Cardiac atrium fibroblast (primary cell): Measurements from ENCODE around the gene TMEM38A. TPM values are rescaled to one million over a fixed set of nuclear protein-coding genes. Genes with fewer than 3 reads are reported as not detected.

Experiments used
- total RNA-seq: library from RNA; depleted of rRNA; stranded (reverse); fragments of >200 nt; gene quantifications from 2 replicates; pipeline ENCODE4 v1.2.3, GENCODE V29; 2015

Gene TMEM38A, protein sequence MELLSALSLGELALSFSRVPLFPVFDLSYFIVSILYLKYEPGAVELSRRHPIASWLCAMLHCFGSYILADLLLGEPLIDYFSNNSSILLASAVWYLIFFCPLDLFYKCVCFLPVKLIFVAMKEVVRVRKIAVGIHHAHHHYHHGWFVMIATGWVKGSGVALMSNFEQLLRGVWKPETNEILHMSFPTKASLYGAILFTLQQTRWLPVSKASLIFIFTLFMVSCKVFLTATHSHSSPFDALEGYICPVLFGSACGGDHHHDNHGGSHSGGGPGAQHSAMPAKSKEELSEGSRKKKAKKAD
- total RNA-seq, result 0.97 and 5.1 TPM in 2 replicates

DNA sequence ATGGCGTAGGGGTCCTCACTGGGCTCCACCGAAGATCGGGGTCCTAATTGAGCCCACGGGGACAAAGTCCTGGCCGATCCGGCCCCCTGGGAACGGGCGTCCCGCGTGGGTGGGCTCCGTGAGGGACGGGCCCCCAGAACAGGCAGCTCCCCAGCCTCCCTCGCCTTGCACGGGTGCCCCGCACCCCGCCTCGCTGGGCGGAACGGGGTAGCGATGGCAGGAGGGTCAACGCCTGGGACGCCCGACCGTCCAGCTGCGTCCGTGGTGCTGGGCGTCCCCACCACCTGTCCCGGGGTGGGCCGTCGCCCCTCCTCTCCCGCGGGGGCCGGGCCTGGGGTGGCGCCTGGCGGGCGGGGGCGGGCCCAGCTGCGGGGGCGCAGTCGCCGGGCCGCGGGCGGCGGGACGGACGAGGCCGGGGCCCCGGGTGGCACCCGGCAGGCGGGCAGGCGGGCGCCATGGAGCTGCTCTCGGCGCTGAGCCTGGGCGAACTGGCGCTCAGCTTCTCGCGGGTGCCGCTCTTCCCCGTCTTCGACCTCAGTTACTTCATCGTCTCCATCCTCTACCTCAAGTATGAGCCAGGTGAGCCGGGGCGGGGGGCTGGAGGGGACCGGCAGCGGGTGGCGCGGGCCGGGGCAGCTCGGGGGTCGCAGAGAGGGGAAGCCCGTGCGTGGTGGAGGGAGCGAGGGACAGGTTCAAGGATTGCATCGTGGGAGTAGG lies at the start of gene TMEM38A:
Gene TMEM38A, plus strand, starts transcription at position 377 of the 717 bp plus-strand sequence. Its CDS starts 79 bp downstream, at position 456.

DNA sequence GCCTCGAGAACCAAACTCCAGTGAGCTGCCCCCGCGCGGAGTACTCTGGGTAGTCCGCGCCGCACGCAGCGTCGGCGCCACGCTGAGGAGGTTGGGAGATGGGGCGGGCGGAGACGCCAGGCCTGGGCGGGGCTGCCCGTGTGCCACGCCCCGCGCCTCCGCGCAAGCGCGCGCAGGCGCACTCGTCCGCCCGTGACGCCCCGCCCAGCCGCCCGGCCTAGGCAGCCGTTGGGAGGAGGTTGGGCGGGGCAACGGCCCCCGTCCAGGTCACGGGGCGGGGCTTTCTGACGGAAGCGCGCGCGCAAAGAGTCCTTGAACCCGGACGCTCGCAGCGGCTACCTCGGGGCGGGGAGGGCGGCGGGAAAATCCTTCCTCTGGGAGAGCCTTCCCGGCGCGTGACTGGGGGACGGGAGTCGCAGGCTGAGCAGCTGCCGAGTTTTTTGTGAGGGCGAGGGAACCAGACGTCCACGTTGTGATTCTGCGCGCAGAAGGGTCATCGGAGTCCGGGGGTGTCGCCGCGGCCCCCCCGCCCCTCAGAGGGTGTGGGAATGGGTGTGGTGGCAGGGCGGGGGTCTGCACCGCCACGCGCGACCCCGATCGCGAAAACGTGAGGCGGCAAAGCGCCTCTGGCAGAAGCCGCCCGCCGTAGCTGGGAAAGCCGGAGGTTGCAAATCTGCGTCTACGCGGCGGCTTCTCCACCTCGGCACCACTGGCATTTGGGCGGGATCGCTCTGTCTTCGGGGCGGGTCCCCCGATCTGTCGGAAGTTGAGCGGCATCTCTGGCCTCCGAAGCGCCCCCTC lies 32.6 kb upstream of the TMEM38A start, which contains the start of gene MED26:
Gene MED26, minus strand, starts transcription at position 22 of the 801 bp plus-strand sequence. CDS start 261 bp downstream, outside the sequence.

DNA sequence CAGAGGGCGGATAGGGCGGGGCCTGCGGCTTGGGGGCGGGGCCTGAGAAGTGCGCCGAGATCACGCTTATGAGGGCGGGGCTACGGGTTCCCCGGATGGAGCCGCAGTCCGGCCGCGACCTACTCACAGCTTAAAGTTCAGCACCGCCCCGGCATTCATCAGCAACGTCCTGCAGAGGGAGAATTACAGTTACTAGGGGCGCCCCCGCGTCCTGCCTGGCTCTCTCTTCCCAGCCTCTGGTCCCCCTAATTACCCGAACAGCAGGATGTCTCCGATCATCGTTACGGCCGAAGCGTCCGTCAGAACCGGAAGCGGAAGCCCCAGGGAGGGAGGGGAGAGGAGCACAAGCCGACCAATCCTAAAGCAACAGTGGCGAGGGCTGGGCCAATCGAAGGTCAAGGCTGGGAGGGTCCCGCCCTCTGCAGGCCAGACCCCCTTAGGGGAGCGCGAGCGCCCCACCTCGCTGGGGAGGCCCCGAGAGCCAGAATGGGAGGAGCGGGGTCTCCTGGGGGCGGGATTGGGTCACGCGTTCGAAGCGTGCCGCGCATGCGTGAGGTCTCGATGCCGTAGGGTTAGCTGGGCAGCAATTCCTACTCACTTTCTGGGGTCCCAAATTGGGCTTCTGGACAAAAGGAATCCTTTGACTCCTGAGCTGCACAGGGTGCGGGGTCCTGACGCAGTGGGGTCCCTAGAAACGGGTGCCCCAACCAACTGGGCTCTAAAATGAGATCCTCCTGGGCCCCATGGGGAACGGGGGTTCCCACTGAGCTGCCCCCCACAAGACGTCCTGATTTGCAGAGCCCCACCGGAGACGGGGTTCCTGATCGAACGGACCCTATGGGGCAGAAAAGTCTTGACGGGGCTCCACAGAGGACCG lies 869 bp upstream of the TMEM38A start, which contains the start of gene SMIM7:
Gene SMIM7, minus strand, starts transcription at position 313 of the 877 bp plus-strand sequence. Its CDS starts 34 bp downstream, at position 279.

Other genes with a start within 250 kb of the TMEM38A start
- 6.1 and 10.7 TPM in 2 replicates for gene EPS15L1, start 189.2 kb upstream of the TMEM38A start, total RNA-seq
- not detected in 2 replicates for gene CALR3, start 165.0 kb upstream of the TMEM38A start, total RNA-seq
- 0.54 and 3.1 TPM in 2 replicates for gene C19orf44, start 164.7 kb upstream of the TMEM38A start, total RNA-seq
- 3.4 and 4.5 TPM in 2 replicates for gene CHERP, start 118.7 kb upstream of the TMEM38A start, total RNA-seq
- 44.4 and 48.8 TPM in 2 replicates for gene SLC35E1, start 88.7 kb upstream of the TMEM38A start, total RNA-seq
- gene MED26, start 32.9 kb upstream of the TMEM38A start, total RNA-seq, result 6.5 and 11.4 TPM in 2 replicates
- 116 and 140 TPM in 2 replicates for gene SMIM7, start 995 bp upstream of the TMEM38A start, total RNA-seq
- not detected in 2 replicates for gene NWD1, start 58.7 kb downstream of the TMEM38A start, total RNA-seq
- 16.5 and 17.9 TPM in 2 replicates for gene SIN3B, start 168.3 kb downstream of the TMEM38A start, total RNA-seq
- 1.3 TPM in 1 of 2 replicates, not detected in the other for gene F2RL3, start 227.9 kb downstream of the TMEM38A start, total RNA-seq